ENCODE measurements around the gene PDXP. TPM values are rescaled to one million over a fixed set of nuclear protein-coding genes. Genes with fewer than 3 reads are reported as not detected.

The PDXP gene
- total RNA-seq, 4 donors from 2014 or later: 2.4 to 4.1 (median 2.5) TPM

DNA sequence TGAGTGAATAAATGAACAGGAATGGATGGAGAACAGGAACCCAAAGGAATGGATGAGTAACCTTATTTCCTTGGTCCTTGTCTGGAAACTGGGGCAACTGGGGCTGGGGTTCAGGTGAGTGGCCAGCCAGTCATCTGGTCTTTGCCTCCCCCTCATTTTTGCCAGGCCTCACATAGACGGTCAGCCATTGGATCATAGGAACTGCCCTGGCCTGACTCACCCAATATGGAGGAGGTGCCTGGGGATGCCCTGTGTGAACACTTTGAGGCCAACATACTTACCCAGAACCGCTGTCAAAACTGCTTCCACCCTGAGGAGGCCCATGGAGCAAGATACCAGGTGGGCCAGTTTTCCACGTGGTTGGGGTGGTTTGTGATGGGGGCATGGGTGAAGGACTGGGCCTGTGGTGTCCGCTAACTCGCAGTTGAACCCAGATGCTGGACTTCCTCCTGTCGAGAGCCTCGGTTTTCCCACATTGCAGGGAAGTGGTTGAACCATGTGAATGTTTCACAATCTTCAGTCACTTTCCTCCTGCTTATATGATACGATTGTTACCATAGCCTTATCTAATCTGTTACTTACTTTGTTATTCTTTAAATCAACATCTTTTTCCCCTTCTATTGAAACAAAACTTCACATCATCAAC lies 42.7 kb downstream of the PDXP start:
- TF ChIP-seq, protein P1, sequence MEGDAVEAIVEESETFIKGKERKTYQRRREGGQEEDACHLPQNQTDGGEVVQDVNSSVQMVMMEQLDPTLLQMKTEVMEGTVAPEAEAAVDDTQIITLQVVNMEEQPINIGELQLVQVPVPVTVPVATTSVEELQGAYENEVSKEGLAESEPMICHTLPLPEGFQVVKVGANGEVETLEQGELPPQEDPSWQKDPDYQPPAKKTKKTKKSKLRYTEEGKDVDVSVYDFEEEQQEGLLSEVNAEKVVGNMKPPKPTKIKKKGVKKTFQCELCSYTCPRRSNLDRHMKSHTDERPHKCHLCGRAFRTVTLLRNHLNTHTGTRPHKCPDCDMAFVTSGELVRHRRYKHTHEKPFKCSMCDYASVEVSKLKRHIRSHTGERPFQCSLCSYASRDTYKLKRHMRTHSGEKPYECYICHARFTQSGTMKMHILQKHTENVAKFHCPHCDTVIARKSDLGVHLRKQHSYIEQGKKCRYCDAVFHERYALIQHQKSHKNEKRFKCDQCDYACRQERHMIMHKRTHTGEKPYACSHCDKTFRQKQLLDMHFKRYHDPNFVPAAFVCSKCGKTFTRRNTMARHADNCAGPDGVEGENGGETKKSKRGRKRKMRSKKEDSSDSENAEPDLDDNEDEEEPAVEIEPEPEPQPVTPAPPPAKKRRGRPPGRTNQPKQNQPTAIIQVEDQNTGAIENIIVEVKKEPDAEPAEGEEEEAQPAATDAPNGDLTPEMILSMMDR (IDR thresholded peaks at IDR 0.05; ENCODE audit: low read depth): no peak

DNA sequence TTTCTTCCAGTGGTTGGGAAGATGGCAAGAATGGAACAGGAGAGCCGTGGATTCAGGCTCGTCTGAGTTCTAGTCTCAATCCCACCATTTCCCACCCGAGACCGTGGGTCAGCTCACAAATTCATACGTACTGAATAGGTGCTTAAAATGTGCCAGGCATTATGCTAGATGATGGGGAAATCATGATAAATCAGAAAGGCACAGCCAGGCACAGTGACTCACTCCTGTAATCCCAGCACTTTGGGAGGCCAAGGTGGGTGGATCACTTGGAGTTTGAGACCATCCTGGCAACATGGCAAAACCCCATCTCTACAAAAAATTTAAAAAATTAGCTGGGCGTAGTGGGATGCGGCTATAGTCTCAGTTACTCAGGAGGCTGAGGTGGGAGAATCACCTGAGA lies 45.4 kb downstream of the PDXP start:
- TF ChIP-seq, protein P1 (IDR thresholded peaks at IDR 0.05; ENCODE audit: low read depth): no peak

DNA sequence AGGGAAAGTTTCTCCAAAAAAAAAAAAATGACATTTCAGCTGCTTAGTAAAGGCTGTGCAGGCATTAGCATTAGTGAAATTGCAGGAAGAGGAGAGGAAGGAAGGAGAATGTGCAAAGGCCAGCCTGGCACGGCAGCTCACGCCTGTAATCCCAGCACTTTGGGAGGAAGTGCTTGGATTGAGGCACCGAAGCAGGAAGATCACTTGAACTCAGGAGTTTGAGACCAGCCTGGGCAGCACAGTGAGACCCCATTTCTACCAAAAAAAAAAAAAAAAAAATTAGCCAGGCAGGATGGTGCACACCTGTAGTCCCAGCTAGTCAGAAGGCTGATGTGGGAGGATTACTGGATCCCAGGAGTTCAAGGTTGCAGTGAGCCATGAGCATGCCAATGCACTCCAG lies 46.1 kb downstream of the PDXP start:
- TF ChIP-seq, protein P1 (IDR thresholded peaks at IDR 0.05; ENCODE audit: low read depth): no peak

DNA sequence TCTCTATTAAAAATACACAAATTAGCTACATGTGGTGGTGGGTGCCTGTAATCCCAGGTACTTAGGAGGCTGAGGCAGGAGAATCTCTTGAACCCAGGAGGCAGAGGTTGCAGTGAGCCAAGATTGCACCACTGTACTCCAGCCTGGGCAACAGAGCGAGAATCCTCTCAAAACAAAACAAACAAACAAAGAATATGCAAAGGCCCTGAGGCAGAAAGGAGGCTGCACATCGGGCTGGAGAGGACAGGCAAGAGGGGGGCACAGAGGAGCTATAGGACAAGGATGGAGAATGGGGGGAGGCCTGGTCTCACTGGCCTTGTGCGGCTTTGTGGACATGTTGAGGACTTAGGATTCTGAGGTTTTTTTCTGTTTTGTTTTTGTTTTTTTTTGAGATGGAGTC lies 46.7 kb downstream of the PDXP start:
- TF ChIP-seq, protein P1 (IDR thresholded peaks at IDR 0.05; ENCODE audit: low read depth): no peak

DNA sequence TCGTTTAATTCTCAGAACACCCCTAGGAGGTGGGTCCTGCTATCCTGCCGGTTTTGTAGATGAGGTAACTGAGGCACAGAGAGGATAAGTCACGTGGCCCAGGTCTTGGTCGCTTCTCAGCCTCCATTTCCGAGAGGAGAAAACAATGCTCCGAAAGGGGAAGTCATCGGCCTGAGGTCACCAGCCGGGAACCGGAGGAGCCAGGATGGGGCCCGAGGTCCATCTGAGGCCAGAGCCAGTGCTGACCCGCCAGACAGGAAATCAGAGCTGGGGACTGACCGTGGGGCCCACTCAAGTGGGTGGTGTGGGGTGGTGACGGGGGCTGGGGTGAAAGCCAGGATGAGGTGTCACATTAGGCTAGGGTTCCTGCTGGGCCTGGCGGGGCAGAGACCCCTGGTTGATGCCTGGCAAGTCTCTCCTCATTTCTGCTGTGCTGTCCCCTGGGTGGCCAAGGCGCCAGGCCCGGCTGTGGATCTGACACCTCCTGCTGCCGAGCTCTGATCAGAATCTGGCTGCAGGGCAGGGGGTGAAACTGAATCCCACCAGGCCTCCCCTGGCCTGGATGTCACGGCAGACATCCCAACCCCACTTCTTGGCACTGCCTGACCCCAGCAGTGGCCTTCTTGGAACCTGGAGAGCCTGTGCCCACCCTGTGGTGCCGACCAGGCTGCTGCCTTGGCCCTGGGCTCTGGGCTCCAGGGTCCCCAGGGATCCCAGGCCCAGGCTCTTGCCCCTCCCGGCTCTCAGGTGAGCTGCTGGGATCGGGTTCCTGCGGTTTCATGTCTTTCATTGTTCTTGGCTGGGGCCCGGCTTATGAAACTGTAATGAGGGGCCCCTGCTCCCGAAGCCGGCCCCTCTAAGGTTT lies 50.3 kb downstream of the PDXP start:
- TF ChIP-seq, protein P1 (IDR thresholded peaks at IDR 0.05; ENCODE audit: low read depth): no peak

DNA sequence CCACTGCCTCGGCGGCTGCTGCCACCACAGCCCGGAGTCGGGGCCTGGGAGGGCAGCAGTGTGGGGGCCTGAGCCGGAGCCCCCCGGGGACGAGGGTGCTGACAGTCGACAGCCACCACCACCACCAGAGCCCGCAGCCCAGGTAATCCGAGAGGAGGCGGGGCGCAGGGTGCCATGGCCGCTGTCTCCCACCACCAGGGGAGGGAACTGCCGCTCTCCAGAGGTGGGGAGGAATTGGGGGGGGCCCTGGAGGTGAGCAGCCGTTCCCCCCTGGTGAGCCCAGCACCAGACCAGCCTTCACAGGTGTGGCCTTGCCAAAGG lies 50.9 kb downstream of the PDXP start:
- TF ChIP-seq, protein P1 (IDR thresholded peaks at IDR 0.05; ENCODE audit: low read depth): no peak

DNA sequence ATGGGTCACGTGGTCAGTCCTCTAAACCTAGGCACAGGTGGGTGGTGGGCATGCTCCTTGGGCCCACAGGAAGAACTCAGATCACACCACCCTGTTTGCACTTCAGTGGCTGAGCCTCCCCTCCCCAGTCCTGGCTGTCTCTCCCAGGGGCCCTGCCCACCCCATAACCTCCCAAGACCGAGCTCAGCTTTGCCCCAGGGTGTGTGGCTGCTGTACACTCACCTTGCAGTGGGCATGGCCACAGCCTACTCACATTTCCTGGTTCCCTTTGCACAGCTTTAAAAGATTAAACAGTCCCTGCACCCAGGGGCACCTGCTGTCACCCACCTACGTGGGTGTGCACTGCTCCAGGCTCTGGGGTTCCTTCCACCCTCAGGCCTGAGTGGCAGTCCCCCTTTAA lies 52.2 kb downstream of the PDXP start:
- TF ChIP-seq, protein P1 (IDR thresholded peaks at IDR 0.05; ENCODE audit: low read depth): no peak
